GM12873 (cell line): ENCODE results near the gene SUGCT.

Experiments used
- TF ChIP-seq, protein P1 (sequence below): IDR thresholded peaks from 2 replicates; pipeline ENCODE4 v1.5.1; 2012; ENCODE audit warnings: low read depth, mild to moderate bottlenecking, moderate library complexity, low read length, control low read depth; ENCODE audit not compliant: insufficient read depth; ENCODE audit errors: missing control alignments

SUGCT gene

DNA sequence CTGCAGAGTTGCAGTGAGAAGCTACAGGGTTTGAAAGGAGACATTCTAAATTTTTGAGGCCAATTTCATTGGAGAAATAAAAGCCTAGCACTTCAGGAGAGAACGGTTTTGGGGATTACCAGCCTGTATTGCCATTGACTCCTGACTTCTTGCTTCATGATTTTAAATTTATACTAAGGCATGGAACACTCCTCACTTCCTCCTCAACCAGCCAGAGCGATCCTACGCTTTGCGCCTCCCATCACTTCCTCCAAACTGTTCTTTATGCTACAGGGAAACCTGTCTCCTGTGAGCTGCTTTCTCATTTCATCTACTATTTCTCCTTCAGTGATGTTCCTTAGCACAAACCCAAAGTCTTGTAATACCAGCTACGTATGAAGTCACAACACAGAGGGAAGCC, 495.1 kb downstream of the SUGCT start:
- TF ChIP-seq, protein P1, sequence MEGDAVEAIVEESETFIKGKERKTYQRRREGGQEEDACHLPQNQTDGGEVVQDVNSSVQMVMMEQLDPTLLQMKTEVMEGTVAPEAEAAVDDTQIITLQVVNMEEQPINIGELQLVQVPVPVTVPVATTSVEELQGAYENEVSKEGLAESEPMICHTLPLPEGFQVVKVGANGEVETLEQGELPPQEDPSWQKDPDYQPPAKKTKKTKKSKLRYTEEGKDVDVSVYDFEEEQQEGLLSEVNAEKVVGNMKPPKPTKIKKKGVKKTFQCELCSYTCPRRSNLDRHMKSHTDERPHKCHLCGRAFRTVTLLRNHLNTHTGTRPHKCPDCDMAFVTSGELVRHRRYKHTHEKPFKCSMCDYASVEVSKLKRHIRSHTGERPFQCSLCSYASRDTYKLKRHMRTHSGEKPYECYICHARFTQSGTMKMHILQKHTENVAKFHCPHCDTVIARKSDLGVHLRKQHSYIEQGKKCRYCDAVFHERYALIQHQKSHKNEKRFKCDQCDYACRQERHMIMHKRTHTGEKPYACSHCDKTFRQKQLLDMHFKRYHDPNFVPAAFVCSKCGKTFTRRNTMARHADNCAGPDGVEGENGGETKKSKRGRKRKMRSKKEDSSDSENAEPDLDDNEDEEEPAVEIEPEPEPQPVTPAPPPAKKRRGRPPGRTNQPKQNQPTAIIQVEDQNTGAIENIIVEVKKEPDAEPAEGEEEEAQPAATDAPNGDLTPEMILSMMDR: no peak

DNA sequence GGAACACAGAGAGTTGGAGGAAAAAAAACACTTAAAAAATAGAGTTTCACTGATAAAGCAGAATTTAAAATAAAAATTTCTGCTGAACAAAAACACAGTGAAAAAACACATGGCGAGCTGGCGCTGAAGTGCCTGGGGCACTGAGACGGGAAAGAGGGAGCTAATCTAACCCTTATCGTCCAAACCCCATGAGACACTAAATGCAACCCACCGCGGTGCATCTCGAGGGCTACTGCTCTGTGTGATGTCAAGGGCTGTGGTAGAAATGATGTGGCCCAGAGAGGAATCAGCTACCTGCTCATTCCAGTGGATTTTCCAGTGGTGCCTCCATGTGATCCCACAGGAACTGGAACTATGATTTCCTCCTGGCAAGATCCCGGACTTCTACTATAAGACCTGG, 499.3 kb downstream of the SUGCT start:
- TF ChIP-seq, protein P1: no peak

DNA sequence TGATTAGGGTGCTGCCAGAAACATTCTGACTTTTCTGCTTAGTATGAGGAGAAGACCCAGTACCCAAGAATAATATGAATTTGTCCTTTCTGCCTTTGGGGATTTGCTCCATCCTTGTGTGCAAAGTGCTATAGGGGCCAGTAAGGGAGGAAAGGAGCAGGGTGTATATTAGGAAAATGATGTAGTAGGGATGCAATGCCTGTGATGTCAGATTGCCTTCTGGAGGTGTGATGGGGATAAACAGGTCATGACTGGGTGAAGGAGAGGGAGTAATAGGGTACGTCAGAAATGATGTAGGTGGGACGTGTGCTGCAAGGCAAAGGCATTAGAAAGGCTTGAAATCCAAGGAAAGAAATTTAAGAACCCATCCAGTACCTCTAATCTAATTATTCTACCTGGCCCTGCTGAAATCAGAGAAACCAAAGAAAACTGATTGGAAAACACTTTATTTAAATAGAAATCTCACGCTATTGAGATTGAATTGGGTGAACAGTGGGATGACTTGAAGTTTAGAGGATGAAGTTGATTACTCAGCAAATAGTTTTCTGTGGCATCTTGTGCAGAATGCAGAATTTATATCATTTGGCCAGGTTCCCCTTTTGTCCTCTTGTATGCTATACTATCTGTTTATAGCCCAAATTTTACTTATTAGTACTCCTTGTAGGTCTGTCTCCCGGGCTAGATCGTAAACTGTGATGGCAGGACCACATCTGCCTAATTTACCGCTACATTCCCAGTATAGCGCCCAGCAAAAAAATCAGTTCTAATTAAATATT, 503.9 kb downstream of the SUGCT start:
- TF ChIP-seq, protein P1: no peak

DNA sequence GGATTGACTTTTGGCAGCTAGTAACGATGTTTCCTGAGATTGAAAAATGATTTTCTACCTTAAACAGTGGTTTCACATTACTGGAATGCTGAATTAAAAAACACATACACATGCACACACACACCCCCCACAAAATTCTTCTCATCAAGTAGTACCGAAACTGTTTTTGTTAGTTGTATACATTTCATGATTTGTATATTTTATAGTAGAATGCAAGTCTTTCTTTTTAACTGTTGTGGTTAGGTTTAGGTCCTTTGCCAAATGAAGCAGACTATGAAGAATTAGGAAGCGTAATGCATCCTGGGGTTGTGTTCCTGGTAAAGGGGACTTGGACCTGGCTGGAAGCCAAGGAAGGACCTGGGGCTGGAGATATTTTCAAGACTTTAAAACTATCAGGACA, 505.8 kb downstream of the SUGCT start:
- TF ChIP-seq, protein P1: no peak

DNA sequence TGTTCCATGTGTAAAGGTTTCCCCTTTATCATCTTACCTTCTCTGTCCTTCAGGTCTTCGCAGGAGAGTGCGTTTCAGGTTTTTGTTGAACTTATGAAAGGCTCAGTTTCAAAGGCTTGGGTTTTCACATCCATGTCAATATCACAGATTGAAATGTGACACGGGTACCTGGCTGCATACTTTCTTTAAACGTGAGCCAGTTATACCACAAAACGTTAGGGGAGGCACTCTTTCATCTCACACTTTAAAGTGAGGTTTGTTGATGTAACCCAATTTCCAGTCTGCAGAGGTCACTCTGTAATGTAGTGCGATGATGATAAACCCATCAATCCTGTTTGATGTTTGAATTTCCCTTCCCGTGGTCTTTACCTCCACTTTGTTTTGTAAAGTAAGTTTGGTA, 506.9 kb downstream of the SUGCT start:
- TF ChIP-seq, protein P1: no peak

DNA sequence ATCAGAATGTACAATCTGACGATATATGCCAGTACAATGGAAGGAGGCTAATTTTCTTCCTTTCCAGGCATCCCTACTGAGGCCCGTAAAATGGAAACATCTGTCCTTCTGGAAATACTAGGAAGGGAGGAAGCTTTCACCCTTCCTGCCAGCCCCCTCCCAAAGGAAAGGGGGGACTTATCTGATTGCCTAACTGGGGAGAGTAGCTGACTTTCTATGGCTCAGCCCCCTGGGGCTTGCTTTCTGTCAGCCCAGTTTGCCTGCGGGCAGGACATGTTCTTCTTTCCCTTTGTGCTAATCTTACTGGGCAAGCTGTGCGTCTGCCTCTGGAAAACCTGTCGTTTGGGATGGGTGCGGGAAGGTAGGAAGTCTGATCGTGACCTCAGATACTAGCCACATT, 508.9 kb downstream of the SUGCT start:
- TF ChIP-seq, protein P1: no peak

DNA sequence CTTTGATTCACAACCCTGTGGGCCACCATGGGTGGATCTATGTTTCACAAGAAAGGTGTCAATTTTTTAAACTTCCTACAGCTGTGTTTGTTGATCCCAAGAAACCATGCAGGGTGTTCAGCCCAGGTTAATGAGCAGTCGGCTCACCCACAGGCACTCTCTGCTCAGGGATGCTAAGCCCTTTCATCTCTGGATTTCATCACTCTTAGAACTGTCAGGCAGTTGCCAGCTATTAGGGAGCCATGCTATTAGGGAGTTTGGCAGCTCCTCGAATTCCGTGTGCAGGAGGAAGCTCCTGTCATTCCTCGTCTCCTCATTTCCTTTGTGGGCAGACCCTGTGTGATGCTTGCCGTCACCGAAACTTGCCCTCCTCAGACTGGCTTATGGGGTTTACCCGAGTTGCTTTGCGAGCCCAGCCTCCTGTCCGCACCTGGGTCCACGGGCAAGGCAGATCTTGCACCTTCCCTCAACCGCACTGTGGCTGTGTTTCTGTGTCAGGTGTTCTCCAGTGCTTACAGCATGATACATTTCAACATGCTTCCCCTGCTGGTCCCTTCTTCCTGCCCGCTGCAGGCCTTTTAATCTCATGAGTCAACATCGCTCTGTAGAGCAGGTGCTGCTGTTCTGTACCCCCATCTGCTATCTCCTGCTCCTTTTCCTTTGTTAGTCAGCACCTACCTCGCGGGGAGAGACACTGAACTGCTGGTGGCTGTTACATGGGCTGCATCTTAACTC, 509.8 kb downstream of the SUGCT start:
- TF ChIP-seq, protein P1: no peak
